Suprapubic skin (tissue), 4 donors: ENCODE data around the gene SCN4B. TPM values are rescaled to one million over a fixed set of nuclear protein-coding genes. Genes with fewer than 3 reads are reported as not detected.

ENCODE experiments used
- DNase-seq, 2 donors: peaks; one replicate each; pipeline ENCODE4 v3.0.0-alpha.2; 2019; ENCODE audit warnings: low spot score in 2 of 2
- H3K27ac ChIP-seq: fragments of 200-600 bp; sonication (generic); one replicate; pipeline ENCODE4 v1.5.1; 2019
- H3K27me3 ChIP-seq: fragments of 200-600 bp; sonication (generic); one replicate; pipeline ENCODE4 v1.5.1; 2019
- H3K36me3 ChIP-seq: fragments of 200-600 bp; sonication (generic); one replicate; pipeline ENCODE4 v1.5.1; 2019
- H3K4me1 ChIP-seq: fragments of 200-600 bp; sonication (generic); one replicate; pipeline ENCODE4 v1.5.1; 2019
- H3K4me3 ChIP-seq: fragments of 200-600 bp; sonication (generic); one replicate; pipeline ENCODE4 v1.5.1; 2019; ENCODE audit warnings: mild to moderate bottlenecking
- H3K9me3 ChIP-seq: fragments of 200-600 bp; sonication (generic); one replicate; pipeline ENCODE4 v1.5.1; 2019
- CTCF ChIP-seq, 2 donors: fragments of 200-600 bp in 1 of 2; fragments of 450-650 bp in 1 of 2; sonication (generic) in 1 of 2; IDR thresholded peaks; one replicate each; pipeline ENCODE4 v1.5.1; 2016 to 2019; ENCODE audit warnings: antibody characterized with exemption in 2 of 2, mild to moderate bottlenecking in 1 of 2, moderate library complexity in 1 of 2
- EP300 ChIP-seq: sonication (generic); formaldehyde crosslinking; IDR thresholded peaks from one replicate; pipeline ENCODE4 v1.6.1; 2017; ENCODE audit warnings: antibody characterized with exemption
- POLR2A ChIP-seq, 2 donors: fragments of 450-650 bp; IDR thresholded peaks; one replicate each; pipeline ENCODE4 v1.6.1; 2017; ENCODE audit warnings: antibody characterized with exemption in 2 of 2, mild to moderate bottlenecking in 2 of 2, moderate library complexity in 2 of 2
- POLR2AphosphoS5 ChIP-seq, 3 donors: sonication (generic); formaldehyde crosslinking; IDR thresholded peaks; one replicate each; pipeline ENCODE4 v1.6.1; 2017; ENCODE audit warnings: antibody characterized with exemption in 3 of 3
- WGBS: methylation state at CpG from one replicate; pipeline ENCODE4 v1.1.5; 2018; 5-methylcytosine and 5-hydroxymethylcytosine counted together
- total RNA-seq, 4 donors: library from RNA; depleted of rRNA; stranded (reverse); fragments of >200 nt; gene quantifications; one replicate each; pipeline ENCODE4 v1.1.0, GENCODE V29; 2016

SCN4B gene
- total RNA-seq, 4 donors from 2014 or later = 1.5 to 1.8 (median 1.5) TPM

GRCh38 chr11:118108513-118108912 is 44.1 kb downstream of the SCN4B start:
- no peak for DNase-seq
- Histone ChIP-seq H3K9me3 (no peaks in the 10 kb centered on the region), H3K4me1 (no peaks in the 10 kb centered on the region), H3K27ac (no peak overlapping the region), H3K4me3 (no peak overlapping the region), H3K36me3 (no peaks in the 10 kb centered on the region), H3K27me3 (no peaks in the 10 kb centered on the region)
- TF ChIP-seq POLR2A (IDR thresholded peaks at IDR 0.05) = no peak
- TF ChIP-seq POLR2AphosphoS5 (IDR thresholded peaks at IDR 0.05) = no peak
- no peak for TF ChIP-seq CTCF (IDR thresholded peaks at IDR 0.05)
- no peak for TF ChIP-seq EP300
- 90% methylated on average over 5 of the region's 5 CpGs for WGBS

- 82% methylated on average over 2 of the region's 2 CpGs for whole genome bisulfite sequencing
- H3K4me1 ChIP-seq = no peaks in the 10 kb centered on the region
- no peaks in the 10 kb centered on the region for H3K27me3 ChIP-seq
- H3K9me3 ChIP-seq = no peaks in the 10 kb centered on the region
- no peak overlapping the region for H3K27ac ChIP-seq
- TF ChIP-seq CTCF (IDR thresholded peaks at IDR 0.05) (no peak), POLR2A (IDR thresholded peaks at IDR 0.05) (no peak), POLR2AphosphoS5 (IDR thresholded peaks at IDR 0.05) (no peak), EP300 (no peak)
- no peak overlapping the region for H3K4me3 ChIP-seq
- H3K36me3 ChIP-seq = no peaks in the 10 kb centered on the region
- DNase-seq = no peak
Observed at GRCh38 chr11:118106789-118107335, 45.8 kb downstream of the SCN4B start.

GRCh38 chr11:118105657-118106305 is 46.8 kb downstream of the SCN4B start:
- Histone ChIP-seq H3K4me1 (no peaks in the 10 kb centered on the region), H3K4me3 (no peak overlapping the region), H3K27me3 (no peaks in the 10 kb centered on the region), H3K9me3 (no peaks in the 10 kb centered on the region), H3K27ac (no peak overlapping the region), H3K36me3 (no peaks in the 10 kb centered on the region)
- TF ChIP-seq POLR2A (IDR thresholded peaks at IDR 0.05) (no peak), CTCF (IDR thresholded peaks at IDR 0.05) (no peak), POLR2AphosphoS5 (IDR thresholded peaks at IDR 0.05) (no peak), EP300 (no peak)
- DNase-seq = no peak
- WGBS = 69% methylated on average over 4 of the region's 4 CpGs

GRCh38 chr11:118104491-118104890 is 48.1 kb downstream of the SCN4B start:
- no peaks in the 10 kb centered on the region for H3K27me3 ChIP-seq
- no peak overlapping the region for H3K4me3 ChIP-seq
- no peak overlapping the region for H3K27ac ChIP-seq
- TF ChIP-seq POLR2A (IDR thresholded peaks at IDR 0.05) (no peak), EP300 (no peak), CTCF (IDR thresholded peaks at IDR 0.05) (no peak), POLR2AphosphoS5 (IDR thresholded peaks at IDR 0.05) (no peak)
- no peaks in the 10 kb centered on the region for H3K36me3 ChIP-seq
- H3K4me1 ChIP-seq = peaks cover 4% of the 10 kb centered on the region
- DNase-seq = no peak
- no peaks in the 10 kb centered on the region for H3K9me3 ChIP-seq
- WGBS = 95% methylated on average over 6 of the region's 6 CpGs

- WGBS = 78% methylated on average over 13 of the region's 13 CpGs
Observed at GRCh38 chr11:118102721-118103261, 49.8 kb downstream of the SCN4B start.

More at GRCh38 chr11:118102721-118103261, 49.8 kb downstream of the SCN4B start:
- H3K27ac ChIP-seq = no peak overlapping the region
- H3K4me3 ChIP-seq = no peak overlapping the region
- TF ChIP-seq EP300 (no peak), POLR2A (IDR thresholded peaks at IDR 0.05) (no peak), CTCF (IDR thresholded peaks at IDR 0.05) (no peak), POLR2AphosphoS5 (IDR thresholded peaks at IDR 0.05) (no peak)
- no peaks in the 10 kb centered on the region for H3K27me3 ChIP-seq
- no peaks in the 10 kb centered on the region for H3K36me3 ChIP-seq
- no peaks in the 10 kb centered on the region for H3K9me3 ChIP-seq
- DNase-seq = no peak
- peaks cover 5% of the 10 kb centered on the region for H3K4me1 ChIP-seq
